ENCODE data around the gene ERCC6.

The ERCC6 gene

GRCh38 chr10:49540056-49540797 is 1.3 kb upstream of the ERCC6 start:
- no peak for TF ChIP-seq CTCF (conservative IDR thresholded peaks at IDR 0.05; ENCODE audit: control insufficient read depth, insufficient read depth, low read depth, low read length)
- H3K4me3 ChIP-seq (ENCODE audit: control insufficient read depth, low read depth, low read length), result no peak overlapping the region
- DNase-seq (ENCODE audit: low read depth), result no peak

GRCh38 chr10:49539320-49539885 is 482 bp upstream of the ERCC6 start:
- TF ChIP-seq CTCF (conservative IDR thresholded peaks at IDR 0.05; ENCODE audit: control insufficient read depth, insufficient read depth, low read depth, low read length), result no peak
- peak overlapping the region; percentile 70 for H3K4me3 ChIP-seq (ENCODE audit: control insufficient read depth, low read depth, low read length)
- peak; percentile 45 for DNase-seq (ENCODE audit: low read depth)

- no peak overlapping the region for H3K4me3 ChIP-seq (ENCODE audit: control insufficient read depth, low read depth, low read length)
- peak; percentile 80 for DNase-seq (ENCODE audit: low read depth)
- no peak for TF ChIP-seq CTCF (conservative IDR thresholded peaks at IDR 0.05; ENCODE audit: control insufficient read depth, insufficient read depth, low read depth, low read length)
These were observed 4.1 kb downstream of the ERCC6 start for GRCh38 chr10:49534670-49535381.

- DNase-seq (ENCODE audit: low read depth), result no peak
- TF ChIP-seq CTCF (conservative IDR thresholded peaks at IDR 0.05; ENCODE audit: control insufficient read depth, insufficient read depth, low read depth, low read length), result no peak
- no peak overlapping the region for H3K4me3 ChIP-seq (ENCODE audit: control insufficient read depth, low read depth, low read length)
These were observed 6.5 kb downstream of the ERCC6 start for GRCh38 chr10:49532461-49532860.

GRCh38 chr10:49528977-49529506 is 9.9 kb downstream of the ERCC6 start:
- no peak overlapping the region for H3K4me3 ChIP-seq (ENCODE audit: control insufficient read depth, low read depth, low read length)
- no peak for TF ChIP-seq CTCF (conservative IDR thresholded peaks at IDR 0.05; ENCODE audit: control insufficient read depth, insufficient read depth, low read depth, low read length)
- DNase-seq (ENCODE audit: low read depth), result no peak

GRCh38 chr10:49527850-49528249 is 11.1 kb downstream of the ERCC6 start:
- no peak for TF ChIP-seq CTCF (conservative IDR thresholded peaks at IDR 0.05; ENCODE audit: control insufficient read depth, insufficient read depth, low read depth, low read length)
- no peak overlapping the region for H3K4me3 ChIP-seq (ENCODE audit: control insufficient read depth, low read depth, low read length)
- no peak for DNase-seq (ENCODE audit: low read depth)

Data from fibroblast of mammary gland (primary cell).